K562 (cell line): Measurements from ENCODE around the gene TRUB1. TPM values are rescaled to one million over a fixed set of nuclear protein-coding genes. Genes with fewer than 3 reads are reported as not detected.

Experiments
- ATAC-seq: fragments of 200-7000 bp; cut with Tn5 transposase; 3 replicates; pipeline ENCODE4 v1.9.1; 2020; ENCODE audit warnings: moderate library complexity
- BruUV-seq: library from RNA; stranded (reverse); fragments of 400-500 nt; replicated peaks from 2 replicates; lab custom pipeline; 2021; lab: Mats Ljungman, UMichigan
- CTCF ChIA-PET: fragments of 300-600 bp; formaldehyde crosslinking; extraction: SDS; loops from one replicate; lab custom pipeline; 2021; ENCODE audit warnings: low intra/inter-chr PET ratio; lab: Yijun Ruan, JAX
- POLR2A ChIA-PET: fragments of 300-600, 350-650 bp; sonication (Branson Sonifier 250); formaldehyde crosslinking; extraction: SDS; loops from one replicate; lab custom pipeline; 2021; ENCODE audit warnings: antibody characterized with exemption, inconsistent platforms; lab: Yijun Ruan, JAX
- DNase-seq, 4 experiments: peaks; one replicate each; pipeline versions ENCODE4 v3.0.0 to v3.0.0-alpha.2; 2011 to 2018; ENCODE audit warnings: low spot score in 3 of 4, mixed read lengths in 3 of 4; ENCODE audit errors: extremely low read depth in 1 of 4
- FAIRE-seq: peaks from 2 replicates; lab custom pipeline; 2011; peaks lifted over from hg19 to GRCh38; lab: Jason Lieb, UNC
- H2AFZ ChIP-seq: 2 replicates; pipeline ENCODE4 v1.6.0; 2011; ENCODE audit warnings: low read depth, low read length, control low read depth, inconsistent platforms
- H3K27ac ChIP-seq: fragments of 200-600 bp; 3 replicates; pipeline ENCODE4 v1.8.0; 2011; ENCODE audit warnings: low read depth, mild to moderate bottlenecking, control low read depth, inconsistent platforms, low read length, moderate library complexity, mixed read lengths; ENCODE audit errors: extremely low read depth
- H3K27me3 ChIP-seq, 2 experiments: fragments of 300-600 bp in 1 of 2; 2 replicates in 1 of 2; 3 replicates in 1 of 2; pipeline versions ENCODE4 v1.6.0 to v1.8.0; 2011; ENCODE audit warnings: inconsistent platforms in 2 of 2, low read length in 2 of 2, mild to moderate bottlenecking in 1 of 2, mixed read lengths in 1 of 2, moderate library complexity in 1 of 2; ENCODE audit not compliant: control insufficient read depth in 2 of 2, insufficient read depth in 2 of 2
- H3K36me3 ChIP-seq: fragments of 300-600 bp; 3 replicates; pipeline ENCODE4 v1.8.0; 2011; ENCODE audit warnings: mild to moderate bottlenecking, low read length, inconsistent platforms; ENCODE audit not compliant: control insufficient read depth, insufficient read depth
- H3K4me1 ChIP-seq, 2 experiments: fragments of 200-600 bp in 1 of 2; replicated peaks in 1 of 2; 2 replicates in 1 of 2; 3 replicates in 1 of 2; pipeline versions ENCODE4 v1.5.1 to v1.8.0; 2011; ENCODE audit warnings: inconsistent platforms in 2 of 2, low read length in 2 of 2, mild to moderate bottlenecking in 1 of 2, mixed read lengths in 1 of 2, moderate library complexity in 1 of 2; ENCODE audit not compliant: control insufficient read depth in 2 of 2, insufficient read depth in 2 of 2
- H3K4me2 ChIP-seq: 2 replicates; pipeline ENCODE4 v1.6.1; 2011; ENCODE audit warnings: low read length, control low read depth, inconsistent platforms, mixed read lengths; ENCODE audit not compliant: insufficient read depth
- H3K4me3 ChIP-seq: fragments of 200-600 bp; sonication (generic), shearing (Covaris generic); 2 replicates; pipeline ENCODE4 v1.5.1; 2016; ENCODE audit warnings: control low read depth, inconsistent platforms
- H3K79me2 ChIP-seq: fragments of 200-600 bp; 3 replicates; pipeline ENCODE4 v1.8.0; 2011; ENCODE audit warnings: low read length, inconsistent platforms; ENCODE audit not compliant: control insufficient read depth, insufficient read depth
- H3K9ac ChIP-seq, 2 experiments: 2 replicates each; pipeline versions ENCODE4 v1.6.0 to v1.6.1; 2011; ENCODE audit warnings: low read depth in 2 of 2, low read length in 2 of 2, control low read depth in 1 of 2, inconsistent platforms in 1 of 2, mild to moderate bottlenecking in 1 of 2, mixed read lengths in 1 of 2; ENCODE audit not compliant: insufficient read depth in 1 of 2
- H3K9me1 ChIP-seq: one replicate; pipeline ENCODE4 v1.6.0; 2011; ENCODE audit warnings: inconsistent platforms, mild to moderate bottlenecking, low read length, moderate library complexity; ENCODE audit not compliant: control insufficient read depth, insufficient read depth
- H3K9me3 ChIP-seq: replicated peaks from 2 replicates; pipeline ENCODE4 v1.5.1; 2011; ENCODE audit warnings: low read depth, low read length, inconsistent platforms; ENCODE audit not compliant: control insufficient read depth, insufficient read depth
- H4K20me1 ChIP-seq: replicated peaks from 2 replicates; pipeline ENCODE4 v1.6.1; 2011; ENCODE audit warnings: low read length, inconsistent platforms, mixed read lengths; ENCODE audit not compliant: control insufficient read depth, insufficient read depth
- BDP1 ChIP-seq: IDR thresholded peaks from 3 replicates; pipeline ENCODE4 v1.6.1; 2011; ENCODE audit not compliant: insufficient read length, insufficient read depth
- CBX3 ChIP-seq, 2 experiments: IDR thresholded peaks; 1 replicate in 1 of 2; 2 replicates in 1 of 2; pipeline ENCODE4 v1.6.1; 2012; ENCODE audit warnings: inconsistent platforms in 2 of 2, low read length in 2 of 2, borderline replicate concordance in 1 of 2, control low read depth in 1 of 2
- CSDE1 ChIP-seq, 2 experiments: fragments of 450-650 bp; IDR thresholded peaks; 2 replicates each; pipeline ENCODE4 v1.6.1; 2016; ENCODE audit warnings: mild to moderate bottlenecking in 1 of 2
- DMBX1 ChIP-seq: fragments of 250-450 bp; sonication (Bioruptor Pico); IDR thresholded peaks from 2 replicates; pipeline ENCODE4 v1.8.0; 2022; ENCODE audit warnings: inconsistent platforms, mild to moderate bottlenecking, moderate library complexity, borderline replicate concordance
- ETS2 ChIP-seq: IDR thresholded peaks from 2 replicates; pipeline ENCODE4 v1.6.1; 2016; ENCODE audit warnings: borderline replicate concordance, missing genetic modification characterization, mild to moderate bottlenecking, moderate library complexity, missing compliant biosample characterization; ENCODE audit not compliant: poor library complexity, severe bottlenecking
- FOXP1 ChIP-seq: sonication (generic); formaldehyde crosslinking; IDR thresholded peaks from 2 replicates; pipeline ENCODE4 v1.8.0; 2022; ENCODE audit warnings: mild to moderate bottlenecking, missing genetic modification reagents
- HSF4 ChIP-seq: fragments of 250-450 bp; sonication (Bioruptor Pico); IDR thresholded peaks from 2 replicates; pipeline ENCODE4 v2.1.2; 2022; ENCODE audit warnings: mild to moderate bottlenecking, moderate library complexity, borderline replicate concordance
- MAFF ChIP-seq: IDR thresholded peaks from 2 replicates; pipeline ENCODE4 v1.6.1; 2012; ENCODE audit warnings: low read length, improper control_type of control experiment
- NR4A1 ChIP-seq, 2 experiments: fragments of 250-450 bp in 1 of 2; fragments of 450-650 bp in 1 of 2; sonication (Bioruptor Pico) in 1 of 2; IDR thresholded peaks; 2 replicates each; pipeline versions ENCODE4 v1.4.0 to v1.6.1; 2016 to 2020; ENCODE audit warnings: mild to moderate bottlenecking in 2 of 2, missing compliant biosample characterization in 1 of 2, missing genetic modification characterization in 1 of 2, moderate library complexity in 1 of 2
- PYGO2 ChIP-seq: fragments of 450-650 bp; IDR thresholded peaks from 2 replicates; pipeline ENCODE4 v1.6.1; 2016; ENCODE audit warnings: mild to moderate bottlenecking, missing genetic modification characterization, moderate library complexity, missing compliant biosample characterization
- TCF7 ChIP-seq: sonication (generic); IDR thresholded peaks from 2 replicates; pipeline ENCODE4 v1.6.1; 2016; ENCODE audit warnings: antibody characterized with exemption, borderline replicate concordance
- ZNF12 ChIP-seq: sonication (generic); formaldehyde crosslinking; IDR thresholded peaks from 2 replicates; pipeline ENCODE4 v1.4.0; 2020; ENCODE audit warnings: mild to moderate bottlenecking, missing genetic modification reagents
- ZNF121 ChIP-seq: sonication (generic); formaldehyde crosslinking; conservative IDR thresholded peaks from 2 replicates; pipeline ENCODE4 v1.8.0; 2022; ENCODE audit warnings: missing genetic modification reagents
- ZNF165 ChIP-seq: fragments of 250-450 bp; sonication (Bioruptor Pico); IDR thresholded peaks from 2 replicates; pipeline ENCODE4 v1.4.0; 2020; ENCODE audit warnings: borderline replicate concordance
- ZNF384 ChIP-seq: IDR thresholded peaks from 2 replicates; pipeline ENCODE4 v1.6.1; 2012; ENCODE audit warnings: low read depth, low read length, improper control_type of control experiment
- ZNF830 ChIP-seq: fragments of 250-450 bp; sonication (Bioruptor Pico); IDR thresholded peaks from 2 replicates; pipeline ENCODE4 v1.5.0; 2021; ENCODE audit warnings: mild to moderate bottlenecking
- ZSCAN32 ChIP-seq: fragments of 450-650 bp; formaldehyde crosslinking; IDR thresholded peaks from 2 replicates; pipeline ENCODE4 v1.4.0; 2020; ENCODE audit warnings: mild to moderate bottlenecking, moderate library complexity
- WGBS: fragments of 100-300 bp; shearing (Covaris generic); methylation state at CpG from one replicate; pipeline ENCODE4 v1.1.6; 2016; ENCODE audit warnings: low coverage, mixed read lengths; ENCODE audit not compliant: insufficient coverage; ENCODE audit errors: missing lambda C conversion rate; 5-methylcytosine and 5-hydroxymethylcytosine counted together
- in situ Hi-C: fragments of 300-500 bp; cut with MboI; formaldehyde crosslinking; loops from 4 replicates; pipeline ENCODE4 v1.15.0; 2018; ENCODE audit warnings: inconsistent platforms, mixed read lengths
- intact Hi-C: fragments of 100-400 bp; cut with micrococcal nuclease; formaldehyde crosslinking; loops from 2 replicates; pipeline ENCODE4 v1.14.2; 2022
- polyA plus RNA-seq, 8 experiments: library from polyadenylated mRNA; depleted of rRNA in 4 of 8; stranded (reverse) in 5 of 8; unstranded in 3 of 8; fragments of >200 nt; fragmentation: Nextera tagmentation in 2 of 8; fragmentation: Illumina TruSeq in 1 of 8; extraction: Ambion mirVana in 2 of 8; extraction: Trizol in 1 of 8; gene quantifications; 2 replicates each; pipeline versions ENCODE4 v1.2.1 to v1.2.3, GENCODE V29; 2011 to 2014; ENCODE audit warnings: inconsistent platforms in 1 of 8, missing spikeins in 1 of 8
- total RNA-seq, 7 experiments: library from RNA; depleted of rRNA in 6 of 7; stranded (reverse); fragments of >200 nt in 6 of 7; fragmentation: Illumina TruSeq in 2 of 7; extraction: Trizol in 2 of 7; gene quantifications; 2 replicates each; pipeline versions ENCODE4 v1.2.1 to v1.2.3, GENCODE V29; 2011 to 2021; ENCODE audit warnings: low replicate concordance in 1 of 7
- TF ChIP-seq, protein P1 (sequence below): fragments of 450-650 bp; conservative IDR thresholded peaks from 2 replicates; pipeline ENCODE4 v1.6.1; 2016; ENCODE audit warnings: missing genetic modification characterization, low read depth, mild to moderate bottlenecking, control low read depth, missing compliant biosample characterization

The TRUB1 gene
- total and polyA plus RNA-seq, 9 of the 15 experiments (the other 6 are each of a cell fraction or from before 2014, with no cell fraction given): 4.6 to 16.5 (median 11.5) TPM

DNA sequence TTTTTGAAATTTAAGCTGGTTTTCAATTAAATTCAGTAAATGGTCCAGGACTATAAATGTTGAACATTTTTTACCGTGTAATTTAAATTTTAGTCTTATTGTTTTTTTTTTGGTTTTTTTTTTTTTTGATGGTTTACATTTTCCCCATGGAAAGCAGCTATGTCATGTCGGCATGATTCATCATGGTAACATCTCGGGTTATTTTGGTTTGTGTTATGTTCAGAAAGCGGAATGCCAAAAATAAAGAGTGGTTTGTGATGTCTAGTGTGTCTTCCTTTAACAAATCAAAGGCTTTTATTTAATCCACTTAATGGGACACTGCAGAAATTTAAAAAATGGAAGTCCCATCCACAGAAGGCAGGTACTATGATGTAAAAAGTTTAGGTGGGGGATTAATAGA, 58.5 kb downstream of the TRUB1 start:
- Histone ChIP-seq H3K9me3 (no peaks in the 10 kb centered on the region), H4K20me1 (no peaks in the 10 kb centered on the region), H3K4me1 (no peaks in the 10 kb centered on the region; a peak in 1 of 5 replicates), H3K27me3 (no peaks in the 10 kb centered on the region)
- intact Hi-C loops: no loop called here
- in situ Hi-C loops: no loop called here
- FAIRE-seq: no peak
- TF ChIP-seq CSDE1 (IDR thresholded peaks at IDR 0.05) (no peak), ZNF384 (no peak), FOXP1 (CRISPR knock-in tag) (no peak), ZSCAN32 (no peak)
- TF ChIP-seq, all 486 proteins: peak for 0
- H2AFZ ChIP-seq: no peak overlapping the region
- no peaks in the 10 kb centered on the region for H3K9me1 ChIP-seq
- no peaks in the 10 kb centered on the region for H3K79me2 ChIP-seq
- no TSS peak for BruUV-seq
- no peak overlapping the region for H3K4me3 ChIP-seq
- CTCF ChIA-PET: no interaction called here
- no peak overlapping the region for H3K9ac ChIP-seq
- no peak overlapping the region for H3K4me2 ChIP-seq
- 18% methylated on average over 3 of the region's 4 CpGs for WGBS
- H3K36me3 ChIP-seq: no peaks in the 10 kb centered on the region
- no peak for DNase-seq
- no peak for ATAC-seq
- no peak overlapping the region for H3K27ac ChIP-seq
- POLR2A ChIA-PET: no interaction called here

DNA sequence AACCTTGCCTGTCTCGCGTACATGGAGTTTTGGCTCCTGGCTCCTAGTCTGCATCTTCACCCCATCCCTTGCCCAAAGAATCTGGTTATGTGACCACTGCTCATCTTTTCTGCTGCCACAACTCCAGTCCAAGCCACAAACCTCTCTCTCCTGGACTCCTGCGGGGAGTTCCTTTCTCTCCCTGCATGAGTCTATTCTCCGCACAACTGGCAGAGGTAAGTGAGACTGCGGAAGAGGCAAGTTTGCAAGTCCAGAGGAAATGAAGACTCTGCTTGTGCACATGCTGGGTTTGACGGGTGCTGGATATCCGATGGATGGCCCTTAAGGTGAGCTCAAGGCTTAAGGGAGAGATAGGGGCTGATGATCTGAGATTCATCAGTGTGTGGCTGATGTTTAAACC, 61.0 kb downstream of the TRUB1 start:
- H3K9me3 ChIP-seq: no peaks in the 10 kb centered on the region
- ATAC-seq (no peak), DNase-seq (no peak), FAIRE-seq (no peak)
- in situ Hi-C loops: no loop called here
- no peaks in the 10 kb centered on the region for H3K36me3 ChIP-seq
- ChIA-PET CTCF (no interaction called here), POLR2A (no interaction called here)
- no peaks in the 10 kb centered on the region for H4K20me1 ChIP-seq
- intact Hi-C loops: no loop called here
- no peak overlapping the region for H2AFZ ChIP-seq
- no peaks in the 10 kb centered on the region; a peak in 1 of 5 replicates for H3K4me1 ChIP-seq
- H3K9me1 ChIP-seq: no peaks in the 10 kb centered on the region
- no peaks in the 10 kb centered on the region for H3K79me2 ChIP-seq
- BruUV-seq: no TSS peak
- H3K27ac ChIP-seq: no peak overlapping the region
- no peaks in the 10 kb centered on the region for H3K27me3 ChIP-seq
- 53% methylated on average over 7 of the region's 7 CpGs for WGBS
- H3K4me3 ChIP-seq: no peak overlapping the region
- no peak overlapping the region for H3K9ac ChIP-seq
- H3K4me2 ChIP-seq: no peak overlapping the region
- no peak for TF ChIP-seq ETS2
- no peak for TF ChIP-seq CBX3 (IDR thresholded peaks at IDR 0.05; ENCODE audit: borderline replicate concordance in 1 of 2, low read length in 2 of 2)
- no peak for TF ChIP-seq NR4A1 (CRISPR knock-in tag; IDR thresholded peaks at IDR 0.05)
- no peak for TF ChIP-seq NR4A1 (tag; IDR thresholded peaks at IDR 0.05)
- TF ChIP-seq HSF4 (CRISPR knock-in tag): no peak
- no peak for TF ChIP-seq PYGO2
- TF ChIP-seq, protein P1, sequence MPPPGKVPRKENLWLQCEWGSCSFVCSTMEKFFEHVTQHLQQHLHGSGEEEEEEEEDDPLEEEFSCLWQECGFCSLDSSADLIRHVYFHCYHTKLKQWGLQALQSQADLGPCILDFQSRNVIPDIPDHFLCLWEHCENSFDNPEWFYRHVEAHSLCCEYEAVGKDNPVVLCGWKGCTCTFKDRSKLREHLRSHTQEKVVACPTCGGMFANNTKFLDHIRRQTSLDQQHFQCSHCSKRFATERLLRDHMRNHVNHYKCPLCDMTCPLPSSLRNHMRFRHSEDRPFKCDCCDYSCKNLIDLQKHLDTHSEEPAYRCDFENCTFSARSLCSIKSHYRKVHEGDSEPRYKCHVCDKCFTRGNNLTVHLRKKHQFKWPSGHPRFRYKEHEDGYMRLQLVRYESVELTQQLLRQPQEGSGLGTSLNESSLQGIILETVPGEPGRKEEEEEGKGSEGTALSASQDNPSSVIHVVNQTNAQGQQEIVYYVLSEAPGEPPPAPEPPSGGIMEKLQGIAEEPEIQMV (tag): no peak
- no peak for TF ChIP-seq ZNF121 (CRISPR knock-in tag)
- TF ChIP-seq DMBX1 (CRISPR knock-in tag): no peak
- no peak for TF ChIP-seq ZNF165 (CRISPR knock-in tag)
- TF ChIP-seq ZNF12 (CRISPR knock-in tag): no peak
- no peak for TF ChIP-seq MAFF
- TF ChIP-seq TCF7: no peak
- TF ChIP-seq BDP1: no peak
- no peak for TF ChIP-seq ZNF830 (CRISPR knock-in tag)
